ENCODE data around the gene FOXP3.

FOXP3 gene

GRCh38 chrX:49228185-49228584, 36.3 kb downstream of the FOXP3 start:
- TF ChIP-seq RAD21 (IDR thresholded peaks at IDR 0.05; ENCODE audit: low read depth), result no peak
- TF ChIP-seq TCF12 (IDR thresholded peaks at IDR 0.05; ENCODE audit: low read depth), result no peak
- no peak for TF ChIP-seq REST (IDR thresholded peaks at IDR 0.05; ENCODE audit: low read depth)
- TF ChIP-seq USF1 (IDR thresholded peaks at IDR 0.05), result no peak
- no peak for TF ChIP-seq EP300 (IDR thresholded peaks at IDR 0.05; ENCODE audit: borderline replicate concordance)
- no peak for TF ChIP-seq NFIC (IDR thresholded peaks at IDR 0.05)
- no peak for TF ChIP-seq TEAD4 (IDR thresholded peaks at IDR 0.05)
- TF ChIP-seq TAF1 (IDR thresholded peaks at IDR 0.05; ENCODE audit: low read depth), result no peak
- TF ChIP-seq MAX (IDR thresholded peaks at IDR 0.05), result no peak
- TF ChIP-seq CEBPB (IDR thresholded peaks at IDR 0.05), result no peak
- TF ChIP-seq YY1 (IDR thresholded peaks at IDR 0.05; ENCODE audit: low read depth), result no peak
- TF ChIP-seq EGR1 (IDR thresholded peaks at IDR 0.05), result no peak
- TF ChIP-seq CREB1 (IDR thresholded peaks at IDR 0.05; ENCODE audit: low read depth), result no peak
- no peak for TF ChIP-seq ZBTB7A (IDR thresholded peaks at IDR 0.05; ENCODE audit: low read depth)
- TF ChIP-seq FOXM1 (IDR thresholded peaks at IDR 0.05; ENCODE audit: borderline replicate concordance, low read depth), result no peak

- TF ChIP-seq REST (IDR thresholded peaks at IDR 0.05; ENCODE audit: low read depth) (no peak), ZBTB7A (IDR thresholded peaks at IDR 0.05; ENCODE audit: low read depth) (no peak), FOXM1 (IDR thresholded peaks at IDR 0.05; ENCODE audit: borderline replicate concordance, low read depth) (no peak), TEAD4 (IDR thresholded peaks at IDR 0.05) (no peak), TCF12 (IDR thresholded peaks at IDR 0.05; ENCODE audit: low read depth) (no peak)
These were observed 36.8 kb downstream of the FOXP3 start for GRCh38 chrX:49227726-49228125.

- TF ChIP-seq FOXM1 (IDR thresholded peaks at IDR 0.05; ENCODE audit: borderline replicate concordance, low read depth) (no peak), MAX (IDR thresholded peaks at IDR 0.05) (no peak), CEBPB (IDR thresholded peaks at IDR 0.05) (no peak), TCF12 (IDR thresholded peaks at IDR 0.05; ENCODE audit: low read depth) (no peak), ZBTB7A (IDR thresholded peaks at IDR 0.05; ENCODE audit: low read depth) (no peak), NFIC (IDR thresholded peaks at IDR 0.05) (no peak)
These were observed 37.6 kb downstream of the FOXP3 start for GRCh38 chrX:49226946-49227345.

GRCh38 chrX:49225858-49226257, 38.7 kb downstream of the FOXP3 start:
- TF ChIP-seq TAF1 (IDR thresholded peaks at IDR 0.05; ENCODE audit: low read depth) (no peak), EP300 (IDR thresholded peaks at IDR 0.05; ENCODE audit: borderline replicate concordance) (no peak), CREB1 (IDR thresholded peaks at IDR 0.05; ENCODE audit: low read depth) (no peak)

- TF ChIP-seq MAX (IDR thresholded peaks at IDR 0.05) (no peak), CEBPB (IDR thresholded peaks at IDR 0.05) (no peak), RAD21 (IDR thresholded peaks at IDR 0.05; ENCODE audit: low read depth) (no peak), NFIC (IDR thresholded peaks at IDR 0.05) (no peak), FOXM1 (IDR thresholded peaks at IDR 0.05; ENCODE audit: borderline replicate concordance, low read depth) (no peak), REST (IDR thresholded peaks at IDR 0.05; ENCODE audit: low read depth) (no peak), TCF12 (IDR thresholded peaks at IDR 0.05; ENCODE audit: low read depth) (no peak), USF1 (IDR thresholded peaks at IDR 0.05) (no peak), TEAD4 (IDR thresholded peaks at IDR 0.05) (no peak), YY1 (IDR thresholded peaks at IDR 0.05; ENCODE audit: low read depth) (no peak), ZBTB7A (IDR thresholded peaks at IDR 0.05; ENCODE audit: low read depth) (no peak), EGR1 (IDR thresholded peaks at IDR 0.05) (no peak), CREB1 (IDR thresholded peaks at IDR 0.05; ENCODE audit: low read depth) (no peak)
These were observed 42.6 kb downstream of the FOXP3 start for GRCh38 chrX:49221868-49222267.

Measured in Ishikawa (cell line).